Esophagus (tissue), 2 donors: ENCODE data around the gene KAT2A. TPM values are rescaled to one million over a fixed set of nuclear protein-coding genes. Genes with fewer than 3 reads are reported as not detected.

Experiments
- H3K27ac ChIP-seq, 2 donors: one replicate each; pipeline ENCODE4 v1.5.1; 2013; ENCODE audit warnings: low read depth in 2 of 2, mild to moderate bottlenecking in 2 of 2, inconsistent platforms in 1 of 2, low read length in 1 of 2, moderate library complexity in 1 of 2
- H3K27me3 ChIP-seq, 2 donors: one replicate each; pipeline ENCODE4 v1.6.1; 2013; ENCODE audit warnings: low read length in 2 of 2, control low read depth in 1 of 2, mild to moderate bottlenecking in 1 of 2; ENCODE audit not compliant: insufficient read depth in 2 of 2, control insufficient read depth in 1 of 2
- H3K36me3 ChIP-seq, 2 donors: one replicate each; pipeline ENCODE4 v1.6.1; 2013; ENCODE audit warnings: low read length in 1 of 2; ENCODE audit not compliant: control insufficient read depth in 2 of 2, insufficient read depth in 2 of 2
- H3K4me1 ChIP-seq, 2 donors: one replicate each; pipeline ENCODE4 v1.6.1; 2013; ENCODE audit warnings: low read length in 1 of 2; ENCODE audit not compliant: control insufficient read depth in 2 of 2, insufficient read depth in 2 of 2
- H3K4me3 ChIP-seq, 2 donors: one replicate each; pipeline ENCODE4 v1.5.1; 2013; ENCODE audit warnings: low read length in 2 of 2, mild to moderate bottlenecking in 2 of 2, low read depth in 1 of 2, moderate library complexity in 1 of 2
- H3K9me3 ChIP-seq, 2 donors: one replicate each; pipeline ENCODE4 v1.6.1; 2013; ENCODE audit warnings: mild to moderate bottlenecking in 2 of 2, low read depth in 1 of 2, low read length in 1 of 2, moderate library complexity in 1 of 2; ENCODE audit not compliant: control insufficient read depth in 2 of 2, insufficient read depth in 1 of 2
- WGBS, 2 donors: extraction: QIAGEN DNeasy Blood & Tissue Kit; methylation state at CpG; one replicate each; pipeline ENCODE4 v1.1.7; 2013; 5-methylcytosine and 5-hydroxymethylcytosine counted together
- polyA plus RNA-seq, 2 donors: library from polyadenylated mRNA; stranded (reverse); fragments of 200-250 nt; gene quantifications; one replicate each; pipeline ENCODE4 v1.2.3, GENCODE V29; 2013
- donor health status: healthy with polysubstance abuse.
- donor health status: Bipolar disorder and iron deficiency.

The KAT2A gene
- polyA plus RNA-seq, 2 donors, result 34.2 to 86.6 TPM

GRCh38 chr17:42107597-42108576, 13.3 kb downstream of the KAT2A start:
- H3K36me3 ChIP-seq, result peaks cover 0 to 7% of the 10 kb centered on the region in 2 donors
- 52 to 54% methylated on average over 50 to 51 of the region's 51 CpGs for WGBS, 2 donors

GRCh38 chr17:42107124-42107523, 14.0 kb downstream of the KAT2A start:
- no peak overlapping the region for H3K4me3 ChIP-seq
- H3K4me1 ChIP-seq, result peaks cover 4 to 23% of the 10 kb centered on the region in 2 donors
- peaks cover 0 to 7% of the 10 kb centered on the region in 2 donors for H3K36me3 ChIP-seq
- H3K27me3 ChIP-seq, result no peaks in the 10 kb centered on the region
- 71 to 78% methylated on average over 6 of the region's 6 CpGs for whole genome bisulfite sequencing, 2 donors
- no peaks in the 10 kb centered on the region for H3K9me3 ChIP-seq
- no peak overlapping the region for H3K27ac ChIP-seq

More at GRCh38 chr17:42107597-42108576, 13.3 kb downstream of the KAT2A start:
- H3K4me3 ChIP-seq, result no peak overlapping the region
- H3K27me3 ChIP-seq, result no peaks in the 10 kb centered on the region
- H3K27ac ChIP-seq, result no peak overlapping the region
- H3K4me1 ChIP-seq, result peaks cover 4 to 26% of the 10 kb centered on the region in 2 donors
- H3K9me3 ChIP-seq, result no peaks in the 10 kb centered on the region

GRCh38 chr17:42106009-42106408, 15.2 kb downstream of the KAT2A start:
- peaks cover 3 to 13% of the 10 kb centered on the region in 2 donors for H3K4me1 ChIP-seq
- 81 to 83% methylated on average over 2 of the region's 2 CpGs for whole genome bisulfite sequencing, 2 donors
- no peaks in the 10 kb centered on the region for H3K9me3 ChIP-seq
- no peaks in the 10 kb centered on the region for H3K27me3 ChIP-seq
- H3K36me3 ChIP-seq, result peaks cover 0 to 7% of the 10 kb centered on the region in 2 donors
- H3K4me3 ChIP-seq, result no peak overlapping the region
- H3K27ac ChIP-seq, result no peak overlapping the region

- Histone ChIP-seq H3K4me1 (peaks cover 3 to 11% of the 10 kb centered on the region in 2 donors), H3K9me3 (no peaks in the 10 kb centered on the region), H3K27me3 (no peaks in the 10 kb centered on the region), H3K27ac (no peak overlapping the region), H3K36me3 (peaks cover 0 to 7% of the 10 kb centered on the region in 2 donors), H3K4me3 (no peak overlapping the region)
- 85 to 87% methylated on average over 3 of the region's 3 CpGs for WGBS, 2 donors
Observed at GRCh38 chr17:42104264-42104663, 16.9 kb downstream of the KAT2A start.

- Histone ChIP-seq H3K27me3 (no peaks in the 10 kb centered on the region), H3K9me3 (no peaks in the 10 kb centered on the region), H3K4me1 (peaks cover 5 to 11% of the 10 kb centered on the region in 2 donors), H3K4me3 (no peak overlapping the region), H3K27ac (no peak overlapping the region), H3K36me3 (peaks cover 0 to 6% of the 10 kb centered on the region in 2 donors)
- 86 to 87% methylated on average over 11 of the region's 11 CpGs for WGBS, 2 donors
Observed at GRCh38 chr17:42103221-42103954, 17.8 kb downstream of the KAT2A start.

- Histone ChIP-seq H3K27me3 (peaks cover 0 to 4% of the 10 kb centered on the region in 2 donors), H3K27ac (no peak overlapping the region), H3K4me3 (no peak overlapping the region), H3K9me3 (no peaks in the 10 kb centered on the region), H3K4me1 (peaks cover 6 to 8% of the 10 kb centered on the region in 2 donors), H3K36me3 (no peaks in the 10 kb centered on the region)
- WGBS, 2 donors, result 48 to 49% methylated on average over 14 of the region's 14 CpGs
Observed at GRCh38 chr17:42101513-42102292, 19.5 kb downstream of the KAT2A start.

- WGBS, 2 donors, result 67 to 68% methylated on average over 14 of the region's 14 CpGs
Observed at GRCh38 chr17:42098730-42099399, 22.3 kb downstream of the KAT2A start.

GRCh38 chr17:42097691-42098631, 23.2 kb downstream of the KAT2A start, which contains the start of gene ZNF385C:
ZNF385C (minus strand) TSS chr17:42098473; CDS start chr17:42063056, 35,417 bp downstream.
- 8% methylated on average over 50 to 52 of the region's 52 CpGs for WGBS, 2 donors
- Histone ChIP-seq H3K27ac (no peak within 1 kb of the TSS), H3K4me3 (peak within 1 kb of the TSS; percentile 9 to 15), H3K9me3 (no peaks in the 10 kb centered on the region), H3K36me3 (no peaks in the 10 kb centered on the region), H3K27me3 (peaks cover 0 to 4% of the 10 kb centered on the region in 2 donors), H3K4me1 (peaks cover 4 to 8% of the 10 kb centered on the region in 2 donors)

More at GRCh38 chr17:42098730-42099399, 22.3 kb downstream of the KAT2A start:
- Histone ChIP-seq H3K9me3 (no peaks in the 10 kb centered on the region), H3K4me3 (no peak overlapping the region), H3K27ac (no peak overlapping the region), H3K4me1 (peaks cover 6 to 8% of the 10 kb centered on the region in 2 donors), H3K36me3 (no peaks in the 10 kb centered on the region), H3K27me3 (peaks cover 0 to 4% of the 10 kb centered on the region in 2 donors)
